HG03139 (cell line): ENCODE measurements around the gene JUNB.
A peak's percentile ranks its signal among the peaks of the same experiment; 100 is the strongest.

Experiments used
- ATAC-seq: cut with Tn5 transposase; IDR thresholded peaks from one replicate; pipeline ENCODE4 v1.9.1; 2021; ENCODE audit not compliant: unreplicated experiment

JUNB gene

DNA sequence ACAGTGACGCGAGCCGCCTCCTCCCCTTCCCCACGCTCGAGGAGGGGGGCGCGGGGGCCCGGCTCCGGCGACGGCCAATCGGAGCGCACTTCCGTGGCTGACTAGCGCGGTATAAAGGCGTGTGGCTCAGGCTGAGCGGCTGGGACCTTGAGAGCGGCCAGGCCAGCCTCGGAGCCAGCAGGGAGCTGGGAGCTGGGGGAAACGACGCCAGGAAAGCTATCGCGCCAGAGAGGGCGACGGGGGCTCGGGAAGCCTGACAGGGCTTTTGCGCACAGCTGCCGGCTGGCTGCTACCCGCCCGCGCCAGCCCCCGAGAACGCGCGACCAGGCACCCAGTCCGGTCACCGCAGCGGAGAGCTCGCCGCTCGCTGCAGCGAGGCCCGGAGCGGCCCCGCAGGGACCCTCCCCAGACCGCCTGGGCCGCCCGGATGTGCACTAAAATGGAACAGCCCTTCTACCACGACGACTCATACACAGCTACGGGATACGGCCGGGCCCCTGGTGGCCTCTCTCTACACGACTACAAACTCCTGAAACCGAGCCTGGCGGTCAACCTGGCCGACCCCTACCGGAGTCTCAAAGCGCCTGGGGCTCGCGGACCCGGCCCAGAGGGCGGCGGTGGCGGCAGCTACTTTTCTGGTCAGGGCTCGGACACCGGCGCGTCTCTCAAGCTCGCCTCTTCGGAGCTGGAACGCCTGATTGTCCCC lies at the start of gene JUNB:
JUNB (plus strand) TSS at position 142 of the 706 bp plus-strand sequence; CDS start at position 428, 286 bp downstream.
- peak; percentile 31 for ATAC-seq

DNA sequence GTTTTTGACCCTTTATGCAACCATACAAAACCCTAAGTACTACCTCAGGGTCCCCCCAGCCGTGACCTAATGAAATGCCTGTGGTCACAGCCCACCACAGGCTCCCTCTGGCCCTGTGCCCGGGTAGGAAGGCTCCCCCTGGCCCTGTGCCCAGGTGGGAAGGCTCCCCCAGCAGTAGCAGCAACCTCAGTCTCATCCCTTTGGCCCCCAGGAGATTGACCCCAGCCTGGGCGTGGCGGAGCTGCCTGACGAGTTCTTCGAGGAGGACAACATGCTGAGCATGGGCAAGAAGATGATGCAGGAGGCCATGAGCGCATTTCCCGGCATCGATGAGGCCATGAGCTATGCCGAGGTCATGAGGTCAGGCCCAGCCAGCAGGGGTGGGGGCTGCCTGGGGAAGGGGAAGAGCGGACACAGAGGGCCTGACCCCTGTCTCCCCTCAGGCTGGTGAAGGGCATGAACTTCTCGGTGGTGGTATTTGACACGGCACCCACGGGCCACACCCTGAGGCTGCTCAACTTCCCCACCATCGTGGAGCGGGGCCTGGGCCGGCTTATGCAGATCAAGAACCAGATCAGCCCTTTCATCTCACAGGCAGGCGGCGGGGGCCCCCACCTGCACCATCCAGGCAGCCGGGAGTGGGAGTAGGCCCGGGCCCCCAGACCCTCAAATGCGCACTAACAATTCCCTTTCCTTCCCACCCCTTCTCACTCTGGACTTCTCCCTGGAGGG lies 46.0 kb upstream of the JUNB start:
- ATAC-seq = no peak

DNA sequence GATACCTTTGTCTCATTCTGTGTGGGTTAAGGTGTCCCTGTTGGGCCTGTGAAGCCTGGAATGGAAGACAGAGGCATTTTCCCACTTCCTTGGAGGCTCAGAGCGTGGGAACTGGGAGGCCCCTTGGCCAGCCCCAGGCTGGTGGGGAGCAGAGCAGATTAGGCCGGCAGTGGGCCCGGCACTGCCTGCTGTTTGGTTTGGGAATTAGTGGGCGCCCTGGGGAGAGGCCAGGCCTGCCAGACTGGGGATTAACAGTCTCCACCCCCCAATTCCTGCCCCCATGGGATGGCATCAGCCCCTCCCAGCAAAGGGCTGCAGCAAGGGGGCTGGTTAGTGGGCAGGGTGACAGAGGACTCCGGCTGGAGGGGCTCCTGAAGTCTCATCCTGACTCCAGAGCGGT lies 42.8 kb upstream of the JUNB start:
- ATAC-seq = no peak

DNA sequence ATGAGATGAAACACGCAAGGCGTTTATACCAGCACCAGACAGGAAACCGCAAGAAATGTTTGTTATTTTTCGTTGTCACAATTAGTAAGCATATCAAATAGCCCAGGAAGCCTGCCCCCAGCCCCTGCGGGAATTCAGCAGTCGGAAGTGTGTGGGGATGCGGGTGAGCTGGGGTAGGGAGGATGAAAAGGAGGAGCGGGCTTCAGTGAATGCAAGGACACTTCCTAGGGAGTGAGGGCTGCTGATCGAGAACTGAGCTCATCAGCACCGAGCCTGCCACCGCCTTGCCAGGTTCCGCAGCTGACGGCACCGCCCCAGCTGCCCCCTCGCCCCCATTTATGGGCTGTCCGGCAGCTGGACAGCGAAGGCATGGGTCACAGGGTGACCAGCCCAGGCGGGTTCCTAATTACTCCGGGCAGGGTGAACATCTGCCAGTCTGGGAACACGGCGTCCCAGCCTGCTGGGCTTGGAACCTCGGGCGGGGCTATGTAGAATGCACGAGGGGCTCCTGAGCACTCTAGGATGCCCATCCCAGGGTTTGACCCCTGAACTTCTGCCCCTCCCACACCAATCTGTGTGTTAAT lies 41.3 kb upstream of the JUNB start:
- no peak for ATAC-seq

DNA sequence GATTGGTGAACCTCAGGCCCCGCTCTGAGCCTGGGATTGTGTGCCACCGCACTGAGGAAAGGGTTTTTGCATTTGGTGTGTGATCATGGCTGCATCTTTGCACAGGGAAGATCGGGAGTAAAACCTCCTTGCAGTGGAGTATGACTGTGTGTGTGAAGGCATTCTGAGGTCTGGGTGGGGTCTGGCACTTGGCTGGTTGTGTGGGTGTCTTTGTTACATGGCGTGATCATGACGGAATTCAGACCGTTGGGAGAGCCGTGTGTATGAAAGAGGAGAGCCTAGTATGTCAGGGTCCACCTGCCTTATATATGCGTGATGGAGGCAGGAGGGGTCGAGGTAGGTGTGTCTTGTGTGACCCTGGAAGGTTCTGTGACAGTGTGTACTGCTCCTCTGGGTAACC lies 40.4 kb upstream of the JUNB start:
- ATAC-seq = no peak

DNA sequence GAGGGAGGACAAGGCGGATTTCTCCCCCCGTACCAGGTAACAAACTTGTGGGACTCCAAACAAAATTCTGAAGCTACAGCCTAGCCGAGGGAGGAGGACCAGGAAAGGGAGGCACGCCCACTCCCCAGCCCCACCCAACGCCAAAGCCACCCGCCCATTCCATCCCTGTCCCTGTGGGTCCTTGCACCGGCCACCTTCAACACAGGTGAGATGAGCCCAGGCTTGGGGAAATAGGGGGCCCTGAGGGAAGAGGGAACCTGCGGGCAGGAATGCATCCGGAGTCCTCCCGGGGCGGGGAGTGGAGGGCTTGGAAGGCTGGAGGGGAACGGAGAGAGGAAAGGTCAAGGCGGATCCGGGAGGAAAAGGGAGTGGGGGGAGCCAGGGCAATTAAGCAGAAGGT lies 39.7 kb upstream of the JUNB start, which contains the start of gene BEST2:
BEST2 (plus strand) TSS at position 157 of the 400 bp plus-strand sequence. CDS start 802 bp downstream, outside the sequence.
- ATAC-seq = no peak

DNA sequence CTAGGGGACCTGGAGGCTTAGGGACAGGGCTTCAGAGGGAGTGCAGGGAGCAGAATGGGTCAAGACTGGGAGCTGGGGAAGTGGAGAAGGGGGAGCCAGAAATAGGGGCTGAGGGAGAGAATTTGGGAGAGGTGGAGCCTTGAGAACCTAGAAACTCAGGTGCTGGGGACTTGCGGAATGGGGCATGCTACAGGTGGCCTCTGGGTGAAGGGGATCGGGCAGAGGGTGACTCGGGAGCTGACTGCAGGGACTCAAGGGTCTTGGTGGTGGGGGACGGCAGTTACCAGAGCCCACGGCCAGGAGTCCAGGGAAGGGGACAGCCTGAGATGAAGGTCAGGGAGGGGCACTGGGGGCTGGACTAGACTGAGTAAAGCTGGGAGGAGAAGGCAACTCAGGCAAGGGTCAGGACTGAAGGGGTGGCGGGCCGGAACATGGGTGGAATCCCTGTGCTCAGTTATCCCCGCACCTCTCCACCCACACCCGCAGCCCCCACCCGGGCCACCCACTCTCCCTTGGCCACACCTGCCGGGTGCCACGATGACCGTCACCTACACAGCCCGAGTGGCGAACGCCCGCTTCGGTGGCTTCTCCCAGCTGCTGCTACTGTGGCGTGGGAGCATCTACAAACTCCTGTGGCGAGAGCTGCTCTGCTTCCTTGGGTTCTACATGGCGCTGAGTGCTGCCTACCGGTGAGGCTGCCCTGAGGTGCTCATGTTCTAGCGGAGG lies 39.1 kb upstream of the JUNB start:
- ATAC-seq = no peak

DNA sequence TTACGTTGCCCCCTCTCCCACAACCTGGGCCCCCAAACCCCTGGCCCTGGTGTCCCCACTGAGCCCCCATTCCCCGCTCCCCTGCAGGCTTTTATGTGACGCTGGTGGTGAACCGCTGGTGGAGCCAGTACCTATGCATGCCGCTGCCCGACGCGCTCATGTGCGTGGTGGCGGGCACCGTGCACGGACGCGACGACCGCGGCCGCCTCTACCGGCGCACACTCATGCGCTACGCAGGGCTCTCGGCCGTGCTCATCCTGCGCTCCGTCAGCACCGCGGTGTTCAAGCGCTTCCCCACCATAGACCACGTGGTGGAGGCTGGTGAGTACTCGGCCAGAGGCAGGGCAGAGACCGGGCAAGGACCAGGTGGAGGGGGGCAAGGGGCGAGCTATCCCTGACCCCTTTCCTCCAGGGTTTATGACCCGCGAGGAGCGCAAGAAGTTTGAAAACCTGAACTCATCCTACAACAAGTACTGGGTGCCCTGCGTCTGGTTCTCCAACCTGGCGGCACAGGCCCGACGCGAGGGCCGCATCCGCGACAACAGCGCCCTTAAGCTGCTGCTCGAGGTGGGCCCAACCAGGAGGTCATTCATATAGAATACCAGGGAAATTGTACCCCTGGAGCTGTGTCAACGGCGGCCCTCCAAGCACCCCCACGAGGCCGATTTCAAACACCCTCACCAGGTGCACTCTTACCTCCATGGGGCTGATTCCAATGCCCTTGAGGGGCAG lies 36.7 kb upstream of the JUNB start:
- no peak for ATAC-seq

DNA sequence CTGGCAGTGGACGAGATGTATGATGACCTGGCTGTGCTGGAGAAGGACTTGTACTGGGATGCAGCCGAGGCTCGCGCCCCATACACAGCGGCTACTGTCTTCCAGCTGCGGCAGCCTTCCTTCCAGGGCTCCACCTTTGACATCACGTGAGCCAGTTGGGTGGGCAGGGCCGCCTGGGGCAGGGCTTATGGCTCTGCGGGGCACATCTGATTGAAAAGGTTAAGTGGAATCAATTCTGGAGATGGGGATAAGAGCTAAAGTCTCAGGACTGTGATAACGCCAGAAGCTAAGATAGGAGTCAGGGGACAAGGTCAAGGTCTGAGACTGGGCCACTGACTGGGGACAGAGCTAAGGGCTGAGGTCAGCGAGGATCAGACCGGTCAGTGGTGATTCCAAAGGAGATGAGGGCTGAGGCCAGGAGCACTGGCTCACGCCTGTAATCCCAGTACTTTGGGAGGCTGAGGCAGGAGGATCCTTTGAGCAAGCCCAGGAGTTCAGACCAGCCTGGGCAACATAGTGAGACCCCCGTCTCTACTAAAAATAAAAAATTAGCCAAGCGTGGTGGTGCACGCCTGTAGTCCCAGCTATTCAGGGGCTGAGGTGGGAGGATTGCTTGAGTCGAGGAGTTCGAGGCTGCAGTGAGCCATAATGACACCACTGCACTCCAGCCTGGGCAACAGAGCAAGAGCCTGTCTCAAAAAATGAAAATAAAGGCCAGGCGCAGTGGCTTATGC lies 35.0 kb upstream of the JUNB start:
- ATAC-seq = no peak

DNA sequence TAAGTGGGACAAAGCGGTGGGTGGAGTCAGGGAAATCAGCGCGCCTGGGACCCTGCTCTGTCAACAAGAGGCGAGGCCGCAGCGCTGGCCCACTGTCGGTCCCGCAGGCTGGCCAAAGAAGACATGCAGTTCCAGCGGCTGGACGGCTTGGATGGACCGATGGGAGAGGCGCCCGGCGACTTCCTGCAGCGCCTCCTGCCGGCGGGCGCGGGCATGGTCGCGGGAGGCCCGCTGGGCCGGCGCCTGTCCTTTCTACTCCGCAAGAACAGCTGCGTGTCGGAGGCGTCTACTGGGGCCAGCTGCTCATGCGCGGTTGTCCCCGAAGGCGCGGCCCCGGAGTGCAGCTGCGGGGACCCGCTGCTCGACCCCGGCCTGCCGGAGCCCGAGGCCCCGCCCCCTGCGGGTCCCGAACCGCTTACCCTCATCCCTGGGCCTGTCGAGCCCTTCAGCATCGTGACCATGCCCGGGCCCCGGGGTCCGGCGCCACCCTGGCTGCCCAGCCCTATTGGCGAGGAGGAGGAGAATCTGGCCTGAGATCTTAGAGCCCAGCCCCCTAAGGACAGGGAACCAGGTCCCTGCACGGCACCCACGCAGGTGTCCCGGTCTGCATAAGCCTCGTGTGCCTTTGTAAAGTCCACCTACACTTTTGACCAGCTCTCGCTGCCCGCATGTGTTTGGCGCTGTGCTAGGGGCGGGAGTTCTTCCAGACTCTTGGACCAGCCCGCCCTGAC lies 33.6 kb upstream of the JUNB start:
- ATAC-seq = no peak

DNA sequence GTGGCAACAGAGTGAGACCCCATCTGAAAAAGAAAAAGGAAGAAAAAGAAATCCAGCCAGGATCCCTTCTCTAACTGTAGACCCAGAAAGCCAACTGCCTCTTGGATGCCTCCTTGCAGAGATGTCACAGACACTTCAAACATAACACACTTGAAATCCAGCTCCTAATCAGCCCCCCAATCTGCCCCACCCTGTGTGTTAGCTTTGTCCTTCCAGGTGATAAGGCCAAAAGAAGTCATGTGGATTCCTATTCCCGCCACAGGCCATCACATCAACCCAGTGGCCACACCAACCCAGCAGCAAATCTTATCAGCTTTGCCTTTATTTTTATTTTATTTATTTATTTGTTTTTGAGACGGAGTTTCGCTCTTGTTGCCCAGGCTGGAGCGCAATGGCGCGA lies 31.6 kb upstream of the JUNB start:
- no peak for ATAC-seq

DNA sequence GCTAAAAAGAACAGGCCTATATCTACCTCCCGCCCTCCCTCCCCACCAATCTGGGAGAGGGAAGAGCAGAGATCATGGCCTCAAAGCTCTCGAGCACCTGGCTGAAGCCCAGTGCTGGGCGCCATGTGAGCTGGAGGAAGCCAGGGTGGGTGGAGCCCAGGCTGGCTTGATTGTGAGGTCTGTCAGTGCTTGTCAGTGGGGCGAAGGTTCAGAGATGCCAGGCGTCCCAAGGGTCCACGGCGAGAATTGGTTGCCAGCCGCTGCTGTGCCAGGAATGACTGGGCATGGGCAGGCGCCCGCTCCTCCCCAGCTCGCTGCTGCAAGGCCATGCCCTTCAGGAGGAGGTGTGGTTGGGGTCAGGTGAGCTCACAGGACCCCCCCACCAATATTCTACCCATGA lies 28.2 kb upstream of the JUNB start:
- no peak for ATAC-seq

DNA sequence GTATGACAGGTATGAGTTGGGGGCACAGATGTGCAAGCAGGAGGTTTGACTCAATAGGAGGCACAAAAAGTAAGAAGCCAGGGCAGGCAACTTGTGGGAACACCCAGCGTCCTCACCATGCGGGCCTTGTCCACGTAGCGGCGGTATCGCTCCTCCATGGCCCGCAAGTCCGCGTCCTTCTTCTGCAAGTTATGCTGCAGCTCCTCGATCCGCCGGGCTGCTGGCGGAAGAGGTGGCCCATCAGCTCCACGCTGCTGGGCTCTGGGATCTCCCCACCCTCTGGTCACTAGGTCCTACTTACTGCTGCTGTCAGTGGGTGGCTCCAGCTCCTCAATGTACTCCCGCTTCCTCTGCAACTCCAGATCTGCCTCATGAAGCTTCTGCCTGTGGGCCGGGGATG lies 26.6 kb upstream of the JUNB start:
- no peak for ATAC-seq

DNA sequence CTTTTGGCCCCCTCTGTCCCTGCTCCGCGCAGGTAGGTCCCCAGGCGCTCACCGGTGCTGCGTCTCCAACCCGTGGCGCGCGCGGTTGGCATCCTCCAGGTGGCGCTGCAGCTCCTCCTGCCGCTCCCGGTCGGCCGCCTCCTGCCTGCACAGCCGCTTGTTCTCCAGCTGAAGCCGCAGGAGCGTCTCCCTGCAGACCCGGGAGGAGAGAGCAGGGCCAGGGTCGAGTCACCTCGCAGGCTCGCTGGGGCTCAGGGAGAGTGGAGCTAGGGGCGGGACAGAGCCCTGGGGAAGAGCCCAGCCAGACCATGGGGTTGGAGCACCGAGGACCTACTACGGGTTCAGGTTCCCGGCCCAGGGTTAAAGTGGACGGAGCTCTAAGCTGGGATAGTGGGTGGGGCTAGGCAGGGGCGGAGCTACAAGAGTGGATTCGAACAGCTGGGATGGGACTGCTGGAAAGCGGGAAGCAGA lies 25.2 kb upstream of the JUNB start:
- ATAC-seq = peak; percentile 50

DNA sequence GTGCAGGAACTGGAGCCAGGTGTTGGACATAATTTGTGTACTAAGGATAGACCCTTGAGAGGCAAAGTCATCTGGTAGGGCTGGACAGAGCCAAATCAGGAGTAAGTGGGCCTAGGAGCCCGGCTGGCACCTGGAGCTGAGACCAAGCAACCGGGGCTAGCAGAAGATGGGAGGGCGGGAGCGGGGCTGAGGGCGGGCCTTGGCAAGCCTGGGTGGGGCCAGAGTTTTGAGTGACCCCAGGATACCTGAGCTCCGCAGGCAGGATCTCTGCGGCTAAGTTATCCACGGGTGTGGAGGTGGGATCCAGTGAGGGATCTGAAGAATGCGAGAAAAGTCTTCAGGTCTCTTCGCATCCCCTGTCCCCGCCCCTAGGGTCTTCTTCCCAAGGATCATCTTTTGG lies 24.1 kb upstream of the JUNB start:
- ATAC-seq = no peak

DNA sequence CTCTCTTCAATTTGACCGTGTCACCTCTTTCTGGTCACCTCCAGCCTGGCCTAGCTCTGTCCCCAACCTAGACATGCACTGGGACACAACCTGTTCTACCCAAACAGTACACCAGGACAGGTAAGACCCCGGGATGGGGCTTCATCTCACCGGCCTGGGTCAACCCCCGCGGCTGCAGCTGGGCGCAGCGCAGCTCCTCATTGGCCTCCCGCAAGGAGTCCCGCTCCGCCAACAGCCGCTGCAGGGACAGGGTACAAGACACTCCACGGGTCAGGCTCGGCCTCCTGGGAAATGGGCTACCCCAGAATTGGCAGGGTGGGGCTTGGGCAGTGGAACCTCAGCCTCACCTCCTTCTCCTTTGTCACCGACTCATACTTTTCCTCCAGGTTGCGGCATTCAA lies 23.6 kb upstream of the JUNB start:
- ATAC-seq = no peak

DNA sequence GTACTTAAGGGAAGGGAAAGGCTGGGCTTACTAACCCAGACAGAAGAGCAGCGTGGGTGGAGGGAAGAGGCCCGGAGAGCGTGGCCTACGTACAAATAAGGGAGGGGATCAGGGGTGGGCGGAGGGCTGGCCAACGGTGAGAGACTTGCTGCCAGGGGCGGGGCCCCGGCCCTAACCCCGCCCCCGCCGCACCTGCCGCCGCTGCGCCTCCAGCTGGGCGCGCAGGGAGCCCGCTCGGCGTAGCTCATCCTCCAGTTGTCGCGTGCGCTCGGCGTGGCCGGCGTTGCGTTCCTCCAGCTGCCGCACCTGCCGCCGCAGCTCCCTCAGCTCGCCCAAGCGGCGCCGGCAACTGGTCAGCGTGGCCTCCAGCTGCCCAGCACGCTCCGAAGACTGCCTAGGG lies 21.6 kb upstream of the JUNB start:
- no peak for ATAC-seq

DNA sequence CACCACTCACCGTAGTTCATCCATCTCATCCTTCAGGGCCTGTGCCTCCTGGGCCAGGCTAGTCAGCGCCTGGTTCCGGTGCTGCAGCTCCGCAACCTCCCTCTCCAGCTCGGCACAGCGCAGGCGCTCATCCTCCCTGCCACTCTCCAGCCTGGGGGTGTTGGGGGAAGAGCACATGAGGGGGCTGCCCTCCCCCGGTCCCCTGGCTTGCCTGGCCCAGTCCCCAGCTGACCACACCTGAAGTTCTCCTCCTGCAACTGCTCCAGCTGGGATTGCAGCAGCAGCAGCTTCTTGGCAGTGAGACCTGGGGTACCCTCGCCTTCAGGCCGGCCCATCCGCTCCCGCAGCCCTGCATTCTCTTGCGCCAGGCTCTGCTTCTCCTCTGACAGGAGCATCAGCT lies 20.4 kb upstream of the JUNB start:
- ATAC-seq = no peak

DNA sequence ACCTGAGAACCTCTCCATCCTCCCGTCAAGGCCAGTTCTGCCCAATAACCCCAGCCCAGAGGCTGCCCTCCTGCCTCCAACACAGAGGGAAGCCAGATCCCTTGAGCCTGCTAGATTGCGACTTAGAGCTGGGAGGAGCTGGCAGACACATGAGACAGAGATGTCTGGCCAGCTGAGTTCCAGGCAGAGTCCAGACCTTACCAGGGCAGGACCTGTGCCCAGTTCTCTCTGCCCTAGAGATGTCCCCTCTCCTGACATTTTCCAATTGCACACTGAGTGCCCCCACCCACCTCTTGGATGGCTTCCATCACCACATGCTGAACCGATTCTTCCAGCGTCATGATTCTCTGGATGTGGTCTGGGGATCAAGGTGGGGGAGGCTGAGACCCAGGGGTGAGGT lies 19.0 kb upstream of the JUNB start:
- no peak for ATAC-seq
